Measurements from ENCODE around the gene BEND3.
"Not testable (repeated sequence)": the region's sequence is repeated elsewhere in the genome, so short reads cannot be mapped to it uniquely, and the experiment has no call there.

The BEND3 gene

DNA sequence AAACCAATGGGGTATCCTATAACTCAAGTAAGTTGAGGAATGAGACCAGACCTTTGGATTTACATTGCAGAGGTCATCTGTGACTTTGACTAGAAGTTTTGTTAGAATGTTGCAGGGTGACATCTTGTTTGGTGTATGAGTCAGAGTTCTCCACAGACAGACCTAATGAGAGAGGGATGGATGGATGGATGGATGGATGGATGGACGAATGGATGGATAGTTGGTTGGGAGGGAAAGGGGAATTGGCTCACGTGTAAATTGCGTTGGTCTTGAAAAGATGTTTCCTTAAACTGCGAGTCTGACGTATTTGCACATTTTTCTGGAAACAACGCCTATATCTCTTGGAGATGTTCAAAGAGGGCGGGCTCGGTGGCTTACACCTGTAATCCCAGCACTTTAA lies 88.3 kb downstream of the BEND3 start:
- no peak for DNase-seq

- peak; percentile 45 for DNase-seq
Observed at GRCh38 chr6:107021446-107022185, 93.7 kb downstream of the BEND3 start.

DNA sequence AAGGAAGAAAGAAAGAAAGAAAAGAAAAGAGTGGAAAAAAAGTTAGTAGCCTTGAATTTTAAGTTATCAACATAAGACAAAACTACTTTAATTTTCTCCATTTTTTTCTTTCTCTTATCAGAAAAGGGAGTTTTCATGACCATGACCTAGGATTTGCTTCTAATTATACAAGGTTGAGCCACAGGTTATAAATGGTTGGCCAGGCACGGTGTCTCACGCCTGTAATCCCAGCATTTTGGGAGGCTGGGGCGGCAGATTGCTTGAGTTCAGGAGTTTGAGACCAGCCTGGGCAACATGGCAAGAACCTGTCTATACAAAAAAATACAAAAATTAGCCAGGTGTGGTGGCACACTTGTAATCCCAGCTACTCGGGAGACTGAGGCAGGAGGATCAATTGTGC lies 95.1 kb downstream of the BEND3 start:
- no peak for DNase-seq

- DNase-seq, result not testable (repeated sequence)
Observed at GRCh38 chr6:107019628-107020027, 95.7 kb downstream of the BEND3 start.

GRCh38 chr6:107019047-107019446 lies 96.3 kb downstream of the BEND3 start:
- DNase-seq, result no peak
